KG1 (cell line): ENCODE measurements around the gene SSC5D.
"Not testable (repeated sequence)": the region's sequence is repeated elsewhere in the genome, so short reads cannot be mapped to it uniquely, and the experiment has no call there.

Source experiments
- DNase-seq: peaks from one replicate; lab custom pipeline; 2025; lab: John Stamatoyannopoulos, UW

The SSC5D gene

GRCh38 chr19:55487924-55488687 is at the start of gene SSC5D:
Gene SSC5D (plus strand): TSS chr19:55488436. CDS start chr19:55488590, 154 bp downstream.
- no peak for DNase-seq

GRCh38 chr19:55439052-55439451 is 49.2 kb upstream of the SSC5D start:
- no peak for DNase-seq

GRCh38 chr19:55440411-55441105 is 47.7 kb upstream of the SSC5D start:
- DNase-seq, result no peak

GRCh38 chr19:55441319-55441691 is 46.9 kb upstream of the SSC5D start:
- no peak for DNase-seq

- DNase-seq, result no peak
Measured at GRCh38 chr19:55441692-55442321, 46.4 kb upstream of the SSC5D start.

- DNase-seq, result no peak
Measured at GRCh38 chr19:55442372-55442961, 45.8 kb upstream of the SSC5D start.

- DNase-seq, result no peak
Measured at GRCh38 chr19:55443045-55443823, 45.0 kb upstream of the SSC5D start, which contains the start of gene SHISA7. Gene SHISA7 (minus strand): TSS chr19:55443300. CDS start chr19:55442863, 437 bp downstream.

GRCh38 chr19:55443824-55444480 is 44.3 kb upstream of the SSC5D start:
- no peak for DNase-seq

GRCh38 chr19:55444646-55445045 is 43.6 kb upstream of the SSC5D start:
- no peak for DNase-seq

- no peak for DNase-seq
Measured at GRCh38 chr19:55446060-55446459, 42.2 kb upstream of the SSC5D start.

- DNase-seq, result no peak
Measured at GRCh38 chr19:55447421-55448174, 40.6 kb upstream of the SSC5D start.

- not testable (repeated sequence) for DNase-seq
Measured at GRCh38 chr19:55448175-55448490, 40.1 kb upstream of the SSC5D start.

- no peak for DNase-seq
Measured at GRCh38 chr19:55449469-55449868, 38.8 kb upstream of the SSC5D start.

GRCh38 chr19:55451163-55451964 is 36.9 kb upstream of the SSC5D start:
- no peak for DNase-seq

GRCh38 chr19:55451965-55452748 is 36.1 kb upstream of the SSC5D start:
- no peak for DNase-seq

- no peak for DNase-seq
Measured at GRCh38 chr19:55452749-55453346, 35.4 kb upstream of the SSC5D start.

- DNase-seq, result no peak
Measured at GRCh38 chr19:55453511-55454260, 34.5 kb upstream of the SSC5D start.

- DNase-seq, result no peak
Measured at GRCh38 chr19:55454787-55455243, 33.4 kb upstream of the SSC5D start.
